NB4 (cell line): ENCODE measurements around the gene UBASH3A.

ENCODE experiments used
- CTCF ChIP-seq: IDR thresholded peaks from one replicate; pipeline ENCODE4 v1.5.1; 2012; ENCODE audit warnings: low read depth, low read length
- POLR2A ChIP-seq: IDR thresholded peaks from 2 replicates; pipeline ENCODE4 v1.6.1; 2011; ENCODE audit warnings: mild to moderate bottlenecking; ENCODE audit not compliant: insufficient read length; ENCODE audit errors: extremely low read depth

- TF ChIP-seq POLR2A, result no peak
- TF ChIP-seq CTCF, result no peak
Measured at GRCh38 chr21:42441963-42442362, 38.3 kb downstream of the UBASH3A start.
